Lower leg skin (tissue), 4 donors: ENCODE results near the gene MACO1. TPM values are rescaled to one million over a fixed set of nuclear protein-coding genes. Genes with fewer than 3 reads are reported as not detected.

ENCODE experiments used
- DNase-seq, 2 donors: peaks; one replicate each; pipeline ENCODE4 v3.0.0-alpha.2; 2019; ENCODE audit warnings: low spot score in 2 of 2
- H3K4me3 ChIP-seq: fragments of 200-600 bp; sonication (generic); 2 replicates; pipeline ENCODE4 v1.5.1; 2017; ENCODE audit warnings: mild to moderate bottlenecking, low read depth; ENCODE audit not compliant: poor library complexity, severe bottlenecking
- POLR2A ChIP-seq, 2 donors: fragments of 450-650 bp; IDR thresholded peaks; one replicate each; pipeline ENCODE4 v1.6.1; 2016 to 2017; ENCODE audit warnings: antibody characterized with exemption in 2 of 2, mild to moderate bottlenecking in 1 of 2, moderate library complexity in 1 of 2
- WGBS, 2 donors: methylation state at CpG; one replicate each; pipeline ENCODE4 v1.1.5; 2018; 5-methylcytosine and 5-hydroxymethylcytosine counted together
- intact Hi-C: fragments of 100-400 bp; cut with DNase I; formaldehyde crosslinking; loops from one replicate; pipeline ENCODE4 v1.15.0; 2023; ENCODE audit warnings: low total_unique reads
- total RNA-seq, 4 donors: library from RNA; depleted of rRNA; stranded (reverse); fragments of >200 nt; gene quantifications; one replicate each; pipeline ENCODE4 v1.1.0, GENCODE V29; 2016
- TF ChIP-seq, protein P1 (sequence below), 3 donors: fragments of 450-650 bp; IDR thresholded peaks; one replicate each; pipeline ENCODE4 v1.5.1; 2016; ENCODE audit warnings: antibody characterized with exemption in 3 of 3, mild to moderate bottlenecking in 3 of 3, moderate library complexity in 2 of 3

Gene MACO1
- total RNA-seq, 4 donors from 2014 or later, result 14.2 to 20.4 (median 16.4) TPM

DNA sequence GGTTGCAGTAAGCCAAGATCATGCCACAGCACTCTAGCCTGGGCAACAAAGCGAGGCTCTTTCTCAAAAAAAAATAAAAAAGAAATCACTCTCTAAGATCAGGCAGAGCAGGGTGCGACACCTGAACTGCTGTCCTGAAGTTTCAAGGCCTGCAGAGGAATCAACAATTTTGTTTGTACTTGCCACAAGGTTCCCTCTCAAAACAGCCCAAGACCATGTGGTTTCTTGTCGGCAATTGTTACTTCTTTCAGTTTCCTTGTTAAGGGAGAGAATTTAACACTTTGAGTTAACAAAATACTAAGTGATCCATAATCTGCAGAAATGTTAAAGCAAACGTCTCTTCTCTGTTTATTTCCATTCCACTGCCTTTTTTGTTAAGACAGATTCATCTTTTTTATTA is 36.5 kb downstream of the MACO1 start:
- DNase-seq, result no peak
- TF ChIP-seq, protein P1, sequence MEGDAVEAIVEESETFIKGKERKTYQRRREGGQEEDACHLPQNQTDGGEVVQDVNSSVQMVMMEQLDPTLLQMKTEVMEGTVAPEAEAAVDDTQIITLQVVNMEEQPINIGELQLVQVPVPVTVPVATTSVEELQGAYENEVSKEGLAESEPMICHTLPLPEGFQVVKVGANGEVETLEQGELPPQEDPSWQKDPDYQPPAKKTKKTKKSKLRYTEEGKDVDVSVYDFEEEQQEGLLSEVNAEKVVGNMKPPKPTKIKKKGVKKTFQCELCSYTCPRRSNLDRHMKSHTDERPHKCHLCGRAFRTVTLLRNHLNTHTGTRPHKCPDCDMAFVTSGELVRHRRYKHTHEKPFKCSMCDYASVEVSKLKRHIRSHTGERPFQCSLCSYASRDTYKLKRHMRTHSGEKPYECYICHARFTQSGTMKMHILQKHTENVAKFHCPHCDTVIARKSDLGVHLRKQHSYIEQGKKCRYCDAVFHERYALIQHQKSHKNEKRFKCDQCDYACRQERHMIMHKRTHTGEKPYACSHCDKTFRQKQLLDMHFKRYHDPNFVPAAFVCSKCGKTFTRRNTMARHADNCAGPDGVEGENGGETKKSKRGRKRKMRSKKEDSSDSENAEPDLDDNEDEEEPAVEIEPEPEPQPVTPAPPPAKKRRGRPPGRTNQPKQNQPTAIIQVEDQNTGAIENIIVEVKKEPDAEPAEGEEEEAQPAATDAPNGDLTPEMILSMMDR (IDR thresholded peaks at IDR 0.05), result no peak
- no peak for TF ChIP-seq POLR2A (IDR thresholded peaks at IDR 0.05)
- no peak overlapping the region for H3K4me3 ChIP-seq
- intact Hi-C loops, result no loop called here
- 77 to 78% methylated on average over 4 of the region's 4 CpGs for WGBS, 2 donors

GRCh38 chr1:25467616-25468015 is 36.9 kb downstream of the MACO1 start:
- intact Hi-C loops, result no loop called here
- DNase-seq, result no peak
- TF ChIP-seq POLR2A (IDR thresholded peaks at IDR 0.05), result no peak
- TF ChIP-seq, protein P1 (IDR thresholded peaks at IDR 0.05), result no peak
- WGBS, 2 donors, result 89 to 96% methylated on average over 1 of the region's 1 CpG
- H3K4me3 ChIP-seq, result no peak overlapping the region

GRCh38 chr1:25468033-25468432 is 37.3 kb downstream of the MACO1 start:
- no peak overlapping the region for H3K4me3 ChIP-seq
- no peak for TF ChIP-seq POLR2A (IDR thresholded peaks at IDR 0.05)
- TF ChIP-seq, protein P1 (IDR thresholded peaks at IDR 0.05), result no peak
- intact Hi-C loops, result no loop called here
- no peak for DNase-seq

DNA sequence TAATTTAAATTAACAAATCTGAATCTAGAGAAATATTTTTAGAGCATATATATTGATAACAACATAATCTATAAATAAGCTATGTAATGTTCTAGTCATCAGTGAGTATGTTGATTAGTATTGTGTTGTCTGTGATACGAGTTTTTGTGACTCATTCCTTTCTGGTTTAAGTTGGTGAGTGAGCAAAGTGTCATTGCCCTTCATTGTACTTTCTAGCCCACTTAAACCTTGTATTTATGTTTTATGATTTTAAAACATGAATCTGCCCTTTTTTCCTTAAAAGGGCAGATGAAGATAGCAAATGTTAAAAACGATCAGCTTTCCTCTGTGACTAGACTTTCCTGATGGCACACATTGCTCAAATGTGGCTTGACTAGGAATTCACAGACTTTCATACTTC is 38.5 kb downstream of the MACO1 start:
- H3K4me3 ChIP-seq, result no peak overlapping the region
- WGBS, 2 donors, result 75 to 79% methylated on average over 2 of the region's 2 CpGs
- intact Hi-C loops, result no loop called here
- no peak for TF ChIP-seq POLR2A (IDR thresholded peaks at IDR 0.05)
- TF ChIP-seq, protein P1 (IDR thresholded peaks at IDR 0.05), result no peak
- no peak for DNase-seq

GRCh38 chr1:25472471-25472870 is 41.8 kb downstream of the MACO1 start:
- no peak for DNase-seq
- TF ChIP-seq, protein P1 (IDR thresholded peaks at IDR 0.05), result no peak
- no peak for TF ChIP-seq POLR2A (IDR thresholded peaks at IDR 0.05)
- no peak overlapping the region for H3K4me3 ChIP-seq
- 82 to 83% methylated on average over 4 of the region's 4 CpGs for WGBS, 2 donors
- intact Hi-C loops, result no loop called here

DNA sequence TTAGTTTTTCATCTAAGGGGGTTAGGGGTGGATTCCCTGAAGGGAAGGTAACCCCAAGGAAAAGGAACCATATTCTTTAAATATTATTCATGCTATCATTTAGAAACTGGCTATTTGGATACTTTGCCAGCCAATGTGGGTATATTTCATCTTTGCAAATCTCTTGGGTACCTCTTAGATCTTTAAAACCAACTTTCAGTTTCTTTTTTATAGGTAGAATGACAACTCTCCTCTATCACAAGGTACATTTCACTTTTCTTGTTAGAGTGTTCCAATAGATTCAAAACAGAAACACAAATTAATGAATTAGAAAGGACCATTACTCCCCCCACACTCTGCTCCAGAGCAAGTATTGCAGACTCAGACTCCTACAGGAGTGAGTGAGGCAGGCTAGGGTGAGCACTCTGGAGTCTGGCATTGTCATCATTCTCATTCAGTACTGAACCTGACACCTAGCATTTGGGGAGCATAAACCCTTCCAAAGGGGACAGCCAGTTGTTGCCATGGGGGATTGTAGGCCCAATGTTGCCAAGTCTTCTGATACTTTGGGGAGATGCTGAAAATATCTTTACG is 43.0 kb downstream of the MACO1 start:
- DNase-seq, result no peak
- TF ChIP-seq POLR2A (IDR thresholded peaks at IDR 0.05), result no peak
- TF ChIP-seq, protein P1 (IDR thresholded peaks at IDR 0.05), result no peak
- H3K4me3 ChIP-seq, result no peak overlapping the region
- 97 to 100% methylated on average over 1 of the region's 1 CpG for WGBS, 2 donors
- intact Hi-C loops, result no loop called here
